Measurements from ENCODE around the gene ATRNL1. TPM values are rescaled to one million over a fixed set of nuclear protein-coding genes. Genes with fewer than 3 reads are reported as not detected.

Gene ATRNL1
- total RNA-seq, 1 experiment from 2014 or later = 1.3 TPM

- no peak for TF ChIP-seq REST (IDR thresholded peaks at IDR 0.05; ENCODE audit: low read depth)
These were observed 817.0 kb downstream of the ATRNL1 start (continued) for GRCh38 chr10:115909962-115910731.

- Histone ChIP-seq H3K9me3 (ENCODE audit: control insufficient read depth in 1 of 2, insufficient read depth in 1 of 2, low read depth in 1 of 2, low read length in 2 of 2) (no peaks in the 10 kb centered on the region), H3K4me3 (replicated peaks in 1 of 2; ENCODE audit: low read depth in 1 of 2, low read length in 2 of 2) (no peak overlapping the region), H3K9me2 (ENCODE audit: insufficient read depth) (no peaks in the 10 kb centered on the region), H3K79me2 (ENCODE audit: insufficient read depth, low read length) (no peaks in the 10 kb centered on the region), H3K4me2 (ENCODE audit: low read length) (no peak overlapping the region), H3K36me3 (ENCODE audit: control insufficient read depth in 1 of 2, insufficient read depth in 2 of 2, low read length in 2 of 2) (no peaks in the 10 kb centered on the region), H2AFZ (ENCODE audit: low read depth, low read length, poor library complexity, severe bottlenecking) (no peak overlapping the region), H3K9ac (ENCODE audit: low read length) (no peak overlapping the region), H4K20me1 (ENCODE audit: insufficient read depth) (no peaks in the 10 kb centered on the region), H3K27ac (ENCODE audit: low read depth, low read length) (no peak overlapping the region), H3K4me1 (ENCODE audit: control insufficient read depth in 1 of 2, insufficient read depth in 2 of 2, low read length in 2 of 2) (no peaks in the 10 kb centered on the region), H3K27me3 (ENCODE audit: insufficient read depth, low read length) (0 out of 2 replicates have a peak, but pooled peaks cover 9% of the 10 kb centered on the region)
- ATAC-seq (no peak), DNase-seq (ENCODE audit: low read depth, low spot score) (no peak)
- POLR2A ChIA-PET = no interaction called here
- RAD21 ChIA-PET (ENCODE audit: low non-redundant PET in 1 of 2, low total read pairs in 2 of 2, uncharacterized antibody in 2 of 2, unreplicated experiment in 2 of 2) = no interaction called here
- CTCF ChIA-PET = no interaction called here
- TF ChIP-seq POLR2A (IDR thresholded peaks at IDR 0.05; ENCODE audit: borderline replicate concordance, extremely low read depth, insufficient read depth, insufficient read length) (no peak), ZBTB33 (IDR thresholded peaks at IDR 0.05; ENCODE audit: extremely low read depth, insufficient replicate concordance, low read length) (no peak), ZNF274 (IDR thresholded peaks at IDR 0.05; ENCODE audit: low read depth, low read length) (no peak), SP1 (IDR thresholded peaks at IDR 0.05; ENCODE audit: low read depth) (no peak), ELF1 (IDR thresholded peaks at IDR 0.05; ENCODE audit: borderline replicate concordance, low read depth) (no peak), ZFX (IDR thresholded peaks at IDR 0.05) (no peak), EGR1 (IDR thresholded peaks at IDR 0.05; ENCODE audit: low read depth) (no peak), CTCF (IDR thresholded peaks at IDR 0.05 in 2 of 3, conservative IDR thresholded peaks at IDR 0.05 in 1 of 3; ENCODE audit: borderline replicate concordance in 1 of 3, insufficient read depth in 1 of 3, low read depth in 2 of 3, low read length in 2 of 3) (no peak), ATF3 (IDR thresholded peaks at IDR 0.05) (no peak), EZH2phosphoT487 (IDR thresholded peaks at IDR 0.05; ENCODE audit: borderline replicate concordance) (no peak), POLR2AphosphoS5 (IDR thresholded peaks at IDR 0.05; ENCODE audit: low read depth, low read length) (no peak), RAD21 (IDR thresholded peaks at IDR 0.05; ENCODE audit: low read depth) (no peak), FOSL1 (IDR thresholded peaks at IDR 0.05; ENCODE audit: low read depth) (no peak), JUND (IDR thresholded peaks at IDR 0.05) (no peak), MAX (IDR thresholded peaks at IDR 0.05) (no peak), YY1 (IDR thresholded peaks at IDR 0.05; ENCODE audit: extremely low read depth, insufficient replicate concordance, low read depth, low read length) (no peak)
- intact Hi-C loops (cut with micrococcal nuclease) = no loop called here
- no TSS peak for BruUV-seq (replicated peaks)
These were observed 821.3 kb downstream of the ATRNL1 start for GRCh38 chr10:115914475-115914874.
